Neural crest cell (in vitro differentiated cells): ENCODE measurements around the gene INHBB. TPM values are rescaled to one million over a fixed set of nuclear protein-coding genes. Genes with fewer than 3 reads are reported as not detected.

Experiments
- DNase-seq: peaks from one replicate; pipeline ENCODE4 v3.0.0; 2021; ENCODE audit warnings: low read depth, mixed read lengths, low spot score
- H3K27ac Mint-ChIP-seq: one replicate; pipeline ENCODE4 v1.8.0; 2021; ENCODE audit warnings: mild to moderate bottlenecking, mixed read lengths; ENCODE audit not compliant: unreplicated experiment
- H3K27me3 Mint-ChIP-seq: 2 replicates; pipeline ENCODE4 v1.8.0; 2021; ENCODE audit warnings: low read depth, mild to moderate bottlenecking, mixed read lengths
- H3K36me3 Mint-ChIP-seq: 2 replicates; pipeline ENCODE4 v1.8.0; 2021; ENCODE audit warnings: low read depth, mild to moderate bottlenecking, mixed read lengths
- H3K4me1 Mint-ChIP-seq: 2 replicates; pipeline ENCODE4 v1.8.0; 2021; ENCODE audit warnings: mixed read lengths
- H3K4me3 Mint-ChIP-seq: one replicate; pipeline ENCODE4 v1.8.0; 2021; ENCODE audit warnings: mild to moderate bottlenecking, mixed read lengths
- H3K9me3 Mint-ChIP-seq: 2 replicates; pipeline ENCODE4 v1.8.0; 2021; ENCODE audit warnings: mixed read lengths
- CTCF ChIP-seq: fragments of 200-600 bp; sonication (generic); conservative IDR thresholded peaks from 2 replicates; pipeline ENCODE4 v1.5.0; 2021; ENCODE audit warnings: antibody characterized with exemption, mild to moderate bottlenecking
- total RNA-seq: library from RNA; stranded (reverse); gene quantifications from 2 replicates; pipeline ENCODE4 v1.2.1, GENCODE V29; 2021

Gene INHBB
- total RNA-seq, 1 donor from 2014 or later = 0.49 TPM

- Mint-ChIP-seq H3K9me3 (no peaks in the 10 kb centered on the region), H3K27me3 (peaks cover 7% of the 10 kb centered on the region), H3K4me1 (peaks cover 5% of the 10 kb centered on the region), H3K36me3 (no peaks in the 10 kb centered on the region), H3K4me3 (no peak overlapping the region), H3K27ac (no peak overlapping the region)
- DNase-seq = no peak
- no peak for TF ChIP-seq CTCF
Observed at GRCh38 chr2:120362926-120363325, 17.0 kb downstream of the INHBB start.

GRCh38 chr2:120365236-120365793, 19.4 kb downstream of the INHBB start:
- no peak for DNase-seq
- H3K36me3 Mint-ChIP-seq = no peaks in the 10 kb centered on the region
- H3K9me3 Mint-ChIP-seq = no peaks in the 10 kb centered on the region
- peaks cover 5% of the 10 kb centered on the region for H3K4me1 Mint-ChIP-seq
- no peak for TF ChIP-seq CTCF
- H3K27me3 Mint-ChIP-seq = peaks cover 3% of the 10 kb centered on the region
- no peak overlapping the region for H3K4me3 Mint-ChIP-seq
- no peak overlapping the region for H3K27ac Mint-ChIP-seq

- peaks cover 3% of the 10 kb centered on the region for H3K27me3 Mint-ChIP-seq
- no peak overlapping the region for H3K27ac Mint-ChIP-seq
- no peak for DNase-seq
- no peak for TF ChIP-seq CTCF
- H3K4me1 Mint-ChIP-seq = peaks cover 5% of the 10 kb centered on the region
- no peaks in the 10 kb centered on the region for H3K9me3 Mint-ChIP-seq
- no peaks in the 10 kb centered on the region for H3K36me3 Mint-ChIP-seq
- no peak overlapping the region for H3K4me3 Mint-ChIP-seq
Observed at GRCh38 chr2:120366698-120367097, 20.8 kb downstream of the INHBB start.

GRCh38 chr2:120367221-120367620, 21.3 kb downstream of the INHBB start:
- Mint-ChIP-seq H3K27ac (peak overlapping the region; percentile 19), H3K4me1 (peaks cover 5% of the 10 kb centered on the region), H3K27me3 (peaks cover 3% of the 10 kb centered on the region), H3K36me3 (no peaks in the 10 kb centered on the region), H3K9me3 (no peaks in the 10 kb centered on the region), H3K4me3 (no peak overlapping the region)
- DNase-seq = no peak
- no peak for TF ChIP-seq CTCF

GRCh38 chr2:120367649-120368048, 21.7 kb downstream of the INHBB start:
- DNase-seq = no peak
- Mint-ChIP-seq H3K36me3 (no peaks in the 10 kb centered on the region), H3K4me3 (no peak overlapping the region), H3K27ac (no peak overlapping the region), H3K9me3 (no peaks in the 10 kb centered on the region), H3K4me1 (peaks cover 2% of the 10 kb centered on the region), H3K27me3 (peaks cover 3% of the 10 kb centered on the region)
- TF ChIP-seq CTCF = no peak
